NCI-H2227 (cell line): ENCODE results near the gene RNU1-3.
A peak's percentile ranks its signal among the peaks of the same experiment; 100 is the strongest.
"Not testable (repeated sequence)": the region's sequence is repeated elsewhere in the genome, so short reads cannot be mapped to it uniquely, and the experiment has no call there.

ENCODE experiments used
- DNase-seq: peaks from one replicate; lab custom pipeline; 2025; ENCODE audit not compliant: unreplicated experiment; lab: John Stamatoyannopoulos, UW

Gene RNU1-3

GRCh38 chr1:16621681-16622315 lies 45.0 kb downstream of the RNU1-3 start:
- not testable (repeated sequence) for DNase-seq

GRCh38 chr1:16621300-16621658 lies 45.5 kb downstream of the RNU1-3 start:
- DNase-seq: peak; percentile 66

- DNase-seq: not testable (repeated sequence)
These were observed 46.8 kb downstream of the RNU1-3 start for GRCh38 chr1:16619803-16620501.

- peak; percentile 37 for DNase-seq
These were observed 48.0 kb downstream of the RNU1-3 start for GRCh38 chr1:16618719-16619118.

- DNase-seq: no peak
These were observed 48.8 kb downstream of the RNU1-3 start for GRCh38 chr1:16617778-16618580.

- no peak for DNase-seq
These were observed 49.6 kb downstream of the RNU1-3 start for GRCh38 chr1:16617114-16617631.
